Vagina (tissue), 2 donors: Measurements from ENCODE around the gene DNER.

Source experiments
- CTCF ChIP-seq, 3 experiments: fragments of 450-650 bp in 2 of 3; fragments of 200-600 bp in 1 of 3; sonication (generic) in 1 of 3; IDR thresholded peaks; one replicate each; pipeline ENCODE4 v1.5.1; 2017 to 2019; ENCODE audit warnings: antibody characterized with exemption in 3 of 3, mild to moderate bottlenecking in 2 of 3, moderate library complexity in 2 of 3
- POLR2A ChIP-seq, 2 donors: fragments of 450-650 bp; IDR thresholded peaks; one replicate each; pipeline ENCODE4 v1.6.1; 2017; ENCODE audit warnings: antibody characterized with exemption in 2 of 2, mild to moderate bottlenecking in 2 of 2, moderate library complexity in 2 of 2
- POLR2AphosphoS5 ChIP-seq, 2 donors: sonication (generic); formaldehyde crosslinking; IDR thresholded peaks; one replicate each; pipeline ENCODE4 v1.9.0; 2017; ENCODE audit warnings: antibody characterized with exemption in 2 of 2, mild to moderate bottlenecking in 2 of 2, low read depth in 1 of 2; ENCODE audit not compliant: insufficient read depth in 1 of 2

GRCh38 chr2:229350883-229351282 lies 363.5 kb downstream of the DNER start:
- TF ChIP-seq CTCF (IDR thresholded peaks at IDR 0.05): no peak
- TF ChIP-seq POLR2A (IDR thresholded peaks at IDR 0.05): no peak
- TF ChIP-seq POLR2AphosphoS5 (IDR thresholded peaks at IDR 0.05; ENCODE audit: insufficient read depth in 1 of 2, low read depth in 1 of 2): no peak
